DND-41 (cell line): Measurements from ENCODE around the gene RBM46.

Source experiments
- EZH2 ChIP-seq: IDR thresholded peaks from 3 replicates; pipeline ENCODE4 v1.6.1; 2012; ENCODE audit warnings: borderline replicate concordance, low read depth, mild to moderate bottlenecking, moderate library complexity, low read length, inconsistent platforms; ENCODE audit not compliant: severe bottlenecking
- TF ChIP-seq, protein P1 (sequence below): IDR thresholded peaks from 2 replicates; pipeline ENCODE4 v1.5.1; 2012; ENCODE audit warnings: borderline replicate concordance, low read length, moderate library complexity, mild to moderate bottlenecking; ENCODE audit not compliant: poor library complexity, severe bottlenecking; ENCODE audit errors: extremely low read depth

DNA sequence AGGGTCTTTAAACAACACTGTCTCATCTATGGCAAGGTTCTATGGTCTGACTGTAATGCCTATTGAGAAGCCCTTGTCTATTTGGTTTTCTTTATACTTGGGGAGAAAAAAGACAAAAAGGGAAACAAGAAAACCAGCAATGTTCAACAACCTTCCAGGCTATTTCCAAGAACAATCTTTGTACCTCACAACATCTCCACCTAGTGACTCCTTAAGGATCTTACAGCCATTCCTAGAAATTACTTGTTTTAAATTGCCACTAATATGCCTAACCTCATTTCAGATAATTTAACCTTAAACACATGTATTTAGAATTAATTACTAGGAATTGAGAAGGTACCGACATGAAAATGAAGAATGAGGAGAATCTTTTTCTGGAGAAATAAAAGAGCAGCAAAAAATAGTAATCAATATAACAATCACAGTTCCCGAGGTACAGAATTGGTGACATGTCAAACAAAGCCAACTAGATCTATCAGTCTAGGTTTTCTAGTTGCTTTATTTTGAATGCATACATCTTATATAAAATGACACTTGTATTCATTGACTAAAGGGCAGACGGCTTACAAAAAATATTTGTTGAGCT lies 1.6 kb upstream of the RBM46 start:
- no peak for TF ChIP-seq EZH2
- TF ChIP-seq, protein P1, sequence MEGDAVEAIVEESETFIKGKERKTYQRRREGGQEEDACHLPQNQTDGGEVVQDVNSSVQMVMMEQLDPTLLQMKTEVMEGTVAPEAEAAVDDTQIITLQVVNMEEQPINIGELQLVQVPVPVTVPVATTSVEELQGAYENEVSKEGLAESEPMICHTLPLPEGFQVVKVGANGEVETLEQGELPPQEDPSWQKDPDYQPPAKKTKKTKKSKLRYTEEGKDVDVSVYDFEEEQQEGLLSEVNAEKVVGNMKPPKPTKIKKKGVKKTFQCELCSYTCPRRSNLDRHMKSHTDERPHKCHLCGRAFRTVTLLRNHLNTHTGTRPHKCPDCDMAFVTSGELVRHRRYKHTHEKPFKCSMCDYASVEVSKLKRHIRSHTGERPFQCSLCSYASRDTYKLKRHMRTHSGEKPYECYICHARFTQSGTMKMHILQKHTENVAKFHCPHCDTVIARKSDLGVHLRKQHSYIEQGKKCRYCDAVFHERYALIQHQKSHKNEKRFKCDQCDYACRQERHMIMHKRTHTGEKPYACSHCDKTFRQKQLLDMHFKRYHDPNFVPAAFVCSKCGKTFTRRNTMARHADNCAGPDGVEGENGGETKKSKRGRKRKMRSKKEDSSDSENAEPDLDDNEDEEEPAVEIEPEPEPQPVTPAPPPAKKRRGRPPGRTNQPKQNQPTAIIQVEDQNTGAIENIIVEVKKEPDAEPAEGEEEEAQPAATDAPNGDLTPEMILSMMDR = peak; percentile 48
